Stimulated activated CD4-positive, alpha-beta T cell treated with anti-CD3 and anti-CD28 coated beads, Interleukin-4, amount 100 ng/mL, for 1 hour (primary cell): Measurements from ENCODE around the gene RALY.

Source experiments
- DNase-seq: peaks from one replicate; pipeline ENCODE4 v3.0.0-alpha.2; 2020

The RALY gene

GRCh38 chr20:33993576-33994221 is at the start of gene RALY:
Gene RALY, plus strand, starts transcription at chr20:33993911. Its CDS starts 78,164 bp downstream, at chr20:34072075.
- peak; percentile 96 for DNase-seq

- DNase-seq, result no peak
These were observed 48.8 kb upstream of the RALY start for GRCh38 chr20:33944914-33945313.

GRCh38 chr20:33945391-33946081 is 48.2 kb upstream of the RALY start:
- DNase-seq, result no peak

GRCh38 chr20:33947709-33948295 is 45.9 kb upstream of the RALY start:
- peak; percentile 14 for DNase-seq

GRCh38 chr20:33948480-33948879 is 45.2 kb upstream of the RALY start:
- DNase-seq, result no peak

- no peak for DNase-seq
These were observed 42.5 kb upstream of the RALY start for GRCh38 chr20:33951171-33951570.

GRCh38 chr20:33954504-33954903 is 39.2 kb upstream of the RALY start:
- DNase-seq, result no peak

- no peak for DNase-seq
These were observed 30.0 kb upstream of the RALY start for GRCh38 chr20:33963751-33964150.

GRCh38 chr20:33964441-33964840 is 29.3 kb upstream of the RALY start:
- DNase-seq, result no peak

GRCh38 chr20:33967126-33967525 is 26.6 kb upstream of the RALY start:
- DNase-seq, result no peak

GRCh38 chr20:33969563-33969962 is 24.1 kb upstream of the RALY start:
- no peak for DNase-seq

GRCh38 chr20:33970229-33970628 is 23.5 kb upstream of the RALY start:
- DNase-seq, result no peak

- DNase-seq, result no peak
These were observed 22.4 kb upstream of the RALY start for GRCh38 chr20:33971147-33971975.

GRCh38 chr20:33976959-33977358 is 16.8 kb upstream of the RALY start:
- DNase-seq, result no peak

GRCh38 chr20:33977535-33977934 is 16.2 kb upstream of the RALY start:
- no peak for DNase-seq

GRCh38 chr20:33979094-33979493 is 14.6 kb upstream of the RALY start:
- DNase-seq, result no peak

- no peak for DNase-seq
These were observed 12.4 kb upstream of the RALY start for GRCh38 chr20:33981347-33981746.

GRCh38 chr20:33981964-33982363 is 11.7 kb upstream of the RALY start:
- DNase-seq, result no peak

GRCh38 chr20:33983371-33983770 is 10.3 kb upstream of the RALY start:
- no peak for DNase-seq

- DNase-seq, result no peak
These were observed 9.5 kb upstream of the RALY start for GRCh38 chr20:33984182-33984719.

- no peak for DNase-seq
These were observed 8.4 kb upstream of the RALY start for GRCh38 chr20:33985280-33985679.

GRCh38 chr20:33985830-33986229 is 7.9 kb upstream of the RALY start:
- DNase-seq, result no peak

GRCh38 chr20:33986560-33987216 is 7.0 kb upstream of the RALY start:
- DNase-seq, result no peak
